MCF 10A (cell line): Measurements from ENCODE around the gene HRH2. TPM values are rescaled to one million over a fixed set of nuclear protein-coding genes. Genes with fewer than 3 reads are reported as not detected.

ENCODE experiments used
- BruUV-seq: library from RNA; stranded (reverse); fragments of 400-500 nt; replicated peaks from 2 replicates; lab custom pipeline; 2021; lab: Mats Ljungman, UMichigan
- CTCF ChIA-PET: fragments of 300-600 bp; sonication (Branson Sonifier 250); formaldehyde crosslinking; extraction: SDS; loops from one replicate; lab custom pipeline; 2021; ENCODE audit warnings: antibody characterized with exemption, inconsistent platforms; lab: Yijun Ruan, JAX
- POLR2A ChIA-PET: fragments of 300-600, 350-650 bp; sonication (Branson Sonifier 250); formaldehyde crosslinking; extraction: SDS; loops from one replicate; lab custom pipeline; 2020; ENCODE audit warnings: antibody characterized with exemption, inconsistent platforms; lab: Yijun Ruan, JAX
- DNase-seq: peaks from one replicate; pipeline ENCODE4 v3.0.0-alpha.2; 2018; ENCODE audit not compliant: unreplicated experiment
- H3K27ac Mint-ChIP-seq: one replicate; pipeline ENCODE4 v1.8.0; 2022; ENCODE audit warnings: mild to moderate bottlenecking, low read depth, mixed read lengths; ENCODE audit not compliant: unreplicated experiment
- H3K27me3 Mint-ChIP-seq: one replicate; pipeline ENCODE4 v1.8.0; 2022; ENCODE audit warnings: mixed read lengths; ENCODE audit not compliant: insufficient read depth, unreplicated experiment
- H3K36me3 Mint-ChIP-seq: one replicate; pipeline ENCODE4 v1.8.0; 2022; ENCODE audit warnings: mild to moderate bottlenecking, moderate library complexity, mixed read lengths; ENCODE audit not compliant: insufficient read depth, unreplicated experiment
- H3K4me1 Mint-ChIP-seq: one replicate; pipeline ENCODE4 v1.8.0; 2022; ENCODE audit warnings: mixed read lengths; ENCODE audit not compliant: insufficient read depth, unreplicated experiment
- H3K4me3 Mint-ChIP-seq: one replicate; pipeline ENCODE4 v1.8.0; 2022; ENCODE audit warnings: mild to moderate bottlenecking, moderate library complexity, mixed read lengths; ENCODE audit not compliant: unreplicated experiment
- H3K9me3 Mint-ChIP-seq: one replicate; pipeline ENCODE4 v1.8.0; 2022; ENCODE audit warnings: mixed read lengths; ENCODE audit not compliant: unreplicated experiment
- intact Hi-C: fragments of 100-400 bp; cut with micrococcal nuclease; formaldehyde crosslinking; loops from 2 replicates; pipeline ENCODE4 v1.14.1; 2022
- total RNA-seq: library from RNA; stranded (reverse); gene quantifications from 2 replicates; pipeline ENCODE4 v1.2.3, GENCODE V29; 2022
- TF ChIP-seq, protein P1 (sequence below): fragments of 200-600 bp; IDR thresholded peaks from one replicate; pipeline ENCODE4 v1.8.0; 2022; ENCODE audit warnings: antibody characterized with exemption, mild to moderate bottlenecking; ENCODE audit not compliant: unreplicated experiment

The HRH2 gene
- total RNA-seq, 1 experiment from 2014 or later, result not detected

- Mint-ChIP-seq H3K9me3 (no peaks in the 10 kb centered on the region), H3K27me3 (peaks cover 39% of the 10 kb centered on the region), H3K36me3 (peaks cover 7% of the 10 kb centered on the region), H3K27ac (no peak overlapping the region), H3K4me3 (no peak overlapping the region), H3K4me1 (no peaks in the 10 kb centered on the region)
- no peak for DNase-seq
- CTCF ChIA-PET, result interaction anchor here (0.5 to 2.7 kb wide), 3 partner anchors 31 to 178 kb away, joined by 3 to 14 read pairs (median 4); no protein-coding TSS in a partner anchor
- intact Hi-C loops, result no loop called here
- POLR2A ChIA-PET, result interaction anchor here (0.6 kb wide), 1 partner anchor 9 kb away, joined by 3 read pairs; no protein-coding TSS in a partner anchor
- TF ChIP-seq, protein P1, sequence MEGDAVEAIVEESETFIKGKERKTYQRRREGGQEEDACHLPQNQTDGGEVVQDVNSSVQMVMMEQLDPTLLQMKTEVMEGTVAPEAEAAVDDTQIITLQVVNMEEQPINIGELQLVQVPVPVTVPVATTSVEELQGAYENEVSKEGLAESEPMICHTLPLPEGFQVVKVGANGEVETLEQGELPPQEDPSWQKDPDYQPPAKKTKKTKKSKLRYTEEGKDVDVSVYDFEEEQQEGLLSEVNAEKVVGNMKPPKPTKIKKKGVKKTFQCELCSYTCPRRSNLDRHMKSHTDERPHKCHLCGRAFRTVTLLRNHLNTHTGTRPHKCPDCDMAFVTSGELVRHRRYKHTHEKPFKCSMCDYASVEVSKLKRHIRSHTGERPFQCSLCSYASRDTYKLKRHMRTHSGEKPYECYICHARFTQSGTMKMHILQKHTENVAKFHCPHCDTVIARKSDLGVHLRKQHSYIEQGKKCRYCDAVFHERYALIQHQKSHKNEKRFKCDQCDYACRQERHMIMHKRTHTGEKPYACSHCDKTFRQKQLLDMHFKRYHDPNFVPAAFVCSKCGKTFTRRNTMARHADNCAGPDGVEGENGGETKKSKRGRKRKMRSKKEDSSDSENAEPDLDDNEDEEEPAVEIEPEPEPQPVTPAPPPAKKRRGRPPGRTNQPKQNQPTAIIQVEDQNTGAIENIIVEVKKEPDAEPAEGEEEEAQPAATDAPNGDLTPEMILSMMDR, result no peak
- no TSS peak for BruUV-seq
Observed at GRCh38 chr5:175698401-175699115, 40.7 kb downstream of the HRH2 start.

GRCh38 chr5:175700991-175701390, 43.1 kb downstream of the HRH2 start:
- no TSS peak for BruUV-seq
- CTCF ChIA-PET, result interaction anchor here (0.6 to 3.8 kb wide), 17 partner anchors 10 to 667 kb away, joined by 3 to 26 read pairs (median 3); no protein-coding TSS in a partner anchor
- peak; percentile 57 for DNase-seq

GRCh38 chr5:175701797-175702196, 43.9 kb downstream of the HRH2 start:
- TF ChIP-seq, protein P1, result no peak
- DNase-seq, result no peak
- peaks cover 7% of the 10 kb centered on the region for H3K36me3 Mint-ChIP-seq
- ChIA-PET CTCF (interaction anchor here (0.5 to 3.8 kb wide), 16 partner anchors 8 to 511 kb away, joined by 3 to 26 read pairs (median 4); no protein-coding TSS in a partner anchor), POLR2A (interaction anchor here (1.2 kb wide), 1 partner anchor 167 kb away, joined by 3 read pairs; no protein-coding TSS in a partner anchor)
- intact Hi-C loops, result loop anchor here (1.0 kb wide), 2 partner anchors 167 to 750 kb away; no protein-coding TSS in a partner anchor
- H3K9me3 Mint-ChIP-seq, result no peaks in the 10 kb centered on the region
- H3K4me3 Mint-ChIP-seq, result no peak overlapping the region
- peaks cover 48% of the 10 kb centered on the region for H3K27me3 Mint-ChIP-seq
- BruUV-seq, result no TSS peak
- H3K27ac Mint-ChIP-seq, result no peak overlapping the region
- H3K4me1 Mint-ChIP-seq, result no peaks in the 10 kb centered on the region

More at GRCh38 chr5:175700991-175701390, 43.1 kb downstream of the HRH2 start:
- Mint-ChIP-seq H3K27ac (no peak overlapping the region), H3K36me3 (peaks cover 7% of the 10 kb centered on the region), H3K4me1 (no peaks in the 10 kb centered on the region), H3K27me3 (peaks cover 48% of the 10 kb centered on the region), H3K4me3 (no peak overlapping the region), H3K9me3 (no peaks in the 10 kb centered on the region)
- intact Hi-C loops, result loop anchor here (1.0 kb wide), 2 partner anchors 167 to 750 kb away; no protein-coding TSS in a partner anchor
- POLR2A ChIA-PET, result interaction anchor here (1.2 kb wide), 1 partner anchor 166 kb away, joined by 3 read pairs; no protein-coding TSS in a partner anchor
- TF ChIP-seq, protein P1, result peak; percentile 60

- ChIA-PET CTCF (interaction anchor here (0.5 to 3.5 kb wide), 6 partner anchors 9 to 796 kb away, joined by 3 to 15 read pairs (median 4); no protein-coding TSS in a partner anchor), POLR2A (interaction anchor here (0.5 kb wide), 1 partner anchor 504 kb away, joined by 3 read pairs; no protein-coding TSS in a partner anchor)
- no peaks in the 10 kb centered on the region for H3K9me3 Mint-ChIP-seq
- no peak overlapping the region for H3K4me3 Mint-ChIP-seq
- H3K4me1 Mint-ChIP-seq, result no peaks in the 10 kb centered on the region
- no peak for DNase-seq
- no peak overlapping the region for H3K27ac Mint-ChIP-seq
- BruUV-seq, result no TSS peak
- intact Hi-C loops, result no loop called here
- TF ChIP-seq, protein P1, result no peak
- peaks cover 5% of the 10 kb centered on the region for H3K36me3 Mint-ChIP-seq
- H3K27me3 Mint-ChIP-seq, result peaks cover 74% of the 10 kb centered on the region
Observed at GRCh38 chr5:175706499-175706898, 48.6 kb downstream of the HRH2 start.
